ENCODE data around the gene APOA5.
"Not testable (repeated sequence)": the region's sequence is repeated elsewhere in the genome, so short reads cannot be mapped to it uniquely, and the experiment has no call there.

Gene APOA5, protein sequence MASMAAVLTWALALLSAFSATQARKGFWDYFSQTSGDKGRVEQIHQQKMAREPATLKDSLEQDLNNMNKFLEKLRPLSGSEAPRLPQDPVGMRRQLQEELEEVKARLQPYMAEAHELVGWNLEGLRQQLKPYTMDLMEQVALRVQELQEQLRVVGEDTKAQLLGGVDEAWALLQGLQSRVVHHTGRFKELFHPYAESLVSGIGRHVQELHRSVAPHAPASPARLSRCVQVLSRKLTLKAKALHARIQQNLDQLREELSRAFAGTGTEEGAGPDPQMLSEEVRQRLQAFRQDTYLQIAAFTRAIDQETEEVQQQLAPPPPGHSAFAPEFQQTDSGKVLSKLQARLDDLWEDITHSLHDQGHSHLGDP

DNA sequence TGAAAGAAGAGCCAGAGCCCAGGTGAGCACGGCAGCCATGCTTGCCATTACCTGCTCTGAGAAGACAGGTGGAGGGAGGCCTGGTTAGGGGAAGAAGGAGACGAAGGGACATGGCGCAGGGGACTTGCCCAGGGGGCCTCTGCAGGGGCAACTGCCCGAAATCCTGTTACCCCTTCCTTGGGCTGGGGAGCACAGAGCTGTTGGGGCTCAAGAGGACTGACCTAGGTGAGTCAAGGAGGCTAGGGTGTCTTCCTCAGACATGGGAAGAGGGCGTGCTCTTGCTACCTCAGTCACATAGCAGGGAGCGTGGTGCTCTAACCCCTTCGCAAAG lies at the start of gene APOA5:
Gene APOA5 (minus strand): TSS at position 67 of the 331 bp plus-strand sequence. CDS start 19 bp downstream, at position 48.
- DNase-seq (ENCODE audit: low read depth) = no peak

GRCh38 chr11:116840746-116841296 lies 49.1 kb upstream of the APOA5 start:
- DNase-seq (ENCODE audit: low read depth) = no peak

DNA sequence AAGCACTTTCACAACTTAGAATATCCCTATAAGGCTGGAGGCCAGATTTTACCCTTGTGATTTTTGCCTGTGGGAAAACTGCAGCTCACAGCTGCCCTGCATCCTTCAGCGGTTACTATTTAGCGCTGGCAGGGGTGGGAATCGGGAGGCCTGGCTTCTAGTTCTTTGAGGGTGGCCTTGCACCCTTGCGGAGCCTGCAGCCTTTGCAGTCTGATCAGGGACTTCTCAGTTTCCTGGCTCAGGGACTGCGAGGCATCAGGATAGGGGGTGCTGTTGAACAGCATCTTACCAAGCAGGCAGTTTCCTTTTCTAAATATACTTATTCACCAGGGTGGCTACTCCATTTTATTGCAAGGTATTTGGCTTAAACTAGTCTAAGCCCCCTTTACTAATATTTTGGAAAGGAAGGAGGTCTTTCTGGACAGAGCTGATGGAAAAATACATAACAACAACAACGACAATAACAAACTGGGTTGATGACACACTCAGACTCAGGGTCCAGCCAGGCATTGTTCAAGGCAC lies 48.6 kb upstream of the APOA5 start:
- no peak for DNase-seq (ENCODE audit: low read depth)

DNA sequence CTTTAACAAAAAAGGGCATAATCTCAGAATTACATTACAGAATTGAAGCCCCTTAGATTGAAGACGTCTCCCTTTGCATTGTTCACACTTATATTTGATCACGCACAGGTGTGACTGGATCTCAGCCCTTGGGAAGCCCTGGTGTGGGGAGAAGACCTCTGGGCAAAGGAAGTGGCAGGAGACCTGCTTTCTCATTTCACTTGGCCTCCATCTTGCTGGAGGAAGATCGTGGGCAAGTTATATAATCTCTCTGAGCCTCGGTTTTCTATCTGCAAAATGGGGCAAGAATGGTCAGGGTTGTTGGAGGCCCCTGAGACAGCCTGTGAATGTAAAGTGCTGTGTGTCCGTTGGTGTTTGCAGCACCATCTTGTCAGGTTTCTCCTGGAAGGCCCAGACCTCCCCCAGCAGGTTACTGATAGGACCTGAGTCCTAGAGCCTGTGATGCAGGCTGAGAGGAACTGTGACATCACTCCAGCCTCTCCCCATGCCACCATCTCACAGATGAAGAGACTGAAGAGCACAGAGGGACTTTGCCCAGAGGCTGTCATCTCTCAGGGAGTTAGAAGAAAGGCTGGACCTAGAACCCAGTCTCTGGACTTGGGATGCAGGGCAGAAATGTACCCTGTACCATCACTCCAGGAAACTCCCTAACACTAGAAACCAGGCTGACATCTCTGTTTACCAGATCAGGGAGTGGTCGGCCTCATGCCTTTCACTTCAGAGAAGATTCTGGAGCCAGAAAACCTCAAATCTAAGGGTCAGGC lies 46.8 kb upstream of the APOA5 start:
- DNase-seq (ENCODE audit: low read depth) = no peak

DNA sequence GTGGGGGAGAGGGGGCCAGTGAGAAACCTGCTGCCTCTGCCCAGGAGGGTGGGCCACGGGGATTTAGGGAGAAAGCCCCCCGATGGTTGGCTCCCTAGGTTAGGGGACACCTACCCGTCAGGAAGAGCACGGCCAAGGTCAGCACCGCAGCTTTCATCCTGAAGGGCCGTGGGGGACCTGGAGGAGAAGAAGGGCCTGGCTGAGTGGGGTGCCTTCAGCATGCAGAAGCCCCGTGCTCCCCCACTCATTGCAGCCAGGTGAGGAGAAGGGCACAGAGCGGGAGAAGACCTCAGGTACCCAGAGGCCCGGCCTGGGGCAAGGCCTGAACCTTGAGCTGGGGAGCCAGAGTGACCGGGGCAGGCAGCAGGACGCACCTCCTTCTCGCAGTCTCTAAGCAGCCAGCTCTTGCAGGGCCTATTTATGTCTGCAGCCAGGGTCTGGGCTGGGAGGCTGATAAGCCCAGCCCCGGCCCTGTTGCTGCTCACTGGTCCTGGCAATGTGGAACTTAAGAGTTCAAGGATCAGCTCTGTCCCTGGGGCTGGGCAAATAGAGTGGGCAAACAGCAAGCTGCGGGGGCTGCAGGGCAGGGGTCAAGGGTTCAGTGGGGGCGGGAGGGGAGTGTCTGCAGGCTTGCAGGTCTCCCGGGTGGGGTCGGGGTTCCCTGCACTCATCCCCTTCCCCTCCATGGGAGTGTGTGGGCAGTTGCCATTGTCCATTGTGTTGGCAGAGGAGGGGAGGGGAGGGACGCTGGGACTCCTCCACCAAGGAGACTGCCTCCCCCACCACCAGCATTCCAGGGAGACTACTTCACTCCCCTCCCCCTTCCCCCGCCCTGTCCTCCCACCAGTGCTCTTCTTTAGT lies 45.8 kb upstream of the APOA5 start, which contains the start of gene APOA1:
Gene APOA1 (minus strand): TSS at position 392 of the 861 bp plus-strand sequence. CDS start 235 bp downstream, at position 157.
- DNase-seq (ENCODE audit: low read depth) = no peak

DNA sequence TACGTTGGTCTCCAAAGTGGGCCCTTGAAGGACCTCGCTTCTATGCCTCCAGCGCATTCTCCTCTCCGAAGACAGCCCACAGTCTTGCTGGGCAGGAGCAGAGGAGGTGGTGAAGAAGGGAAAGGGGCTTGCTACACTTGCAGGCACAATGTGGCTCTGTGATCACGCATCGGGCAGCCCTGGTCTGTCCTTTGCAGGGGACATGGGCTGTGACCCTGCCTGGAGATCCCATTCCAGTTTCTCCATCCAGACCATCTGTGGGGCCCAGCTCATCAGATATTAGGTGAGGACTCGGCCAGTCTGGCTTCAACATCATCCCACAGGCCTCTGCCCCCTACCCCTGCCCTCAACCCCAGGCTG lies 44.9 kb upstream of the APOA5 start:
- DNase-seq (ENCODE audit: low read depth) = no peak

- DNase-seq (ENCODE audit: low read depth) = peak; percentile 59
Observed at GRCh38 chr11:116835791-116836631, 44.3 kb upstream of the APOA5 start.

DNA sequence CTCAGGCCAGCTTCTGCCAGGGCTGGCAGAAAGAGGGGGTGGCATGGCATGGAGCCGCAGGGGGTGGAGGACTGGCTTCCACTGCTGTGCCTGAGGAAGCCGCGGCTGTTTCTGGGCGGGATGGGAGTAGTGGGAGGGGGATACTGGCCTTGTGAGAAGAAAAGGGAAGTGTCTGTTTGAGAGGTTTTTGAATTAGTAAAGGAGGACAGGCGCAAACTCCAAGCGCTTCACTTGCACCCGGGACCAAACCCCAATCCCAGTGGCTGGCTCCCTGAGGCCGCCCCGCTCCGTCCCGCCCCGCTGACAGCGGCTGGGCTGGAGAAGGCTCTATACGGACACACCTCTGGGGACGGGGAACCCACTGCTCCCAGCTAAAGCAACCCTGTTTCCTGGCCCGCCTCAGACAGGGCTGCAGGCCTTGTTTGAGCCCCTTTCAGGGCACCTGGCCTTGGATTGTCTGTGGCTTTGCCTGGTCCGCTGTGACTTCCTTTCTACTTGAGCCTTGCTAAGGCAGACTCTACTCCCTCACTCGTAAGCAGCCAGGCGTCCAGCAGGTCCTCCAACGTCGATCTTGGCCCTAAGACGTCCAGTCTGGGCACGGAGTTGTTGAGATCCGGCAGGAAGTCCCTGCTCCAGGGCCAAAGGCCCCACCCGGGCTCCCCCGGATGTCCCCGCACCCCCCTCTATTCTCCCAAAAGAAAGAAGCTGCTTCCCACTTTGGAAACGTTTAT lies 43.5 kb upstream of the APOA5 start:
- DNase-seq (ENCODE audit: low read depth) = no peak

GRCh38 chr11:116834535-116835041 lies 42.9 kb upstream of the APOA5 start:
- not testable (repeated sequence) for DNase-seq (ENCODE audit: low read depth)

GRCh38 chr11:116833816-116834534 lies 42.3 kb upstream of the APOA5 start:
- no peak for DNase-seq (ENCODE audit: low read depth)

DNA sequence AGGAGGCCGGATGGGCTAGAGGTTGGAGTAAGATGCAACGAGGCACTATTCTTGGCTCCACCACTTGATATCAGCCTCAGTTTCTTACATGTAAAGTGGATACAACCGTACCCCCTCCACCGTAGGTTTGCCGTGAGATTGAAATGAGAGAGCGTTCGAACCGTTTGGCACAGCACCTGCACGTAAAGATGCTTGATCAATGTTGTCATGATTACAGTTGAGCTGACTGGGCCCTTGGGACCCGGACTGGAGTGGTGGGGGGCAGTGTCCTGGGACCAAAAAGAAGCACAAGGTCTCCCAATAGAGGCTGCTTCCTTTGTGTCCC lies 41.8 kb upstream of the APOA5 start:
- DNase-seq (ENCODE audit: low read depth) = no peak

GRCh38 chr11:116832350-116833290 lies 40.9 kb upstream of the APOA5 start:
- DNase-seq (ENCODE audit: low read depth) = no peak

DNA sequence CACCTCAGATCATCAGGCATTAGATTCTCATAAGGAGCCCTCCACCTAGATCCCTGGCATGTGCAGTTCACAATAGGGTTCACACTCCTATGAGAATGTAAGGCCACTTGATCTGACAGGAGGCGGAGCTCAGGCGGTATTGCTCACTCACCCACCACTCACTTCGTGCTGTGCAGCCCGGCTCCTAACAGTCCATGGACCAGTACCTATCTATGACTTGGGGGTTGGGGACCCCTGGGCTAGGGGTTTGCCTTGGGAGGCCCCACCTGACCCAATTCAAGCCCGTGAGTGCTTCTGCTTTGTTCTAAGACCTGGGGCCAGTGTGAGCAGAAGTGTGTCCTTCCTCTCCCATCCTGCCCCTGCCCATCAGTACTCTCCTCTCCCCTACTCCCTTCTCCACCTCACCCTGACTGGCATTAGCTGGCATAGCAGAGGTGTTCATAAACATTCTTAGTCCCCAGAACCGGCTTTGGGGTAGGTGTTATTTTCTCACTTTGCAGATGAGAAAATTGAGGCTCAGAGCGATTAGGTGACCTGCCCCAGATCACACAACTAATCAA lies 40.2 kb upstream of the APOA5 start:
- DNase-seq (ENCODE audit: low read depth) = no peak

DNA sequence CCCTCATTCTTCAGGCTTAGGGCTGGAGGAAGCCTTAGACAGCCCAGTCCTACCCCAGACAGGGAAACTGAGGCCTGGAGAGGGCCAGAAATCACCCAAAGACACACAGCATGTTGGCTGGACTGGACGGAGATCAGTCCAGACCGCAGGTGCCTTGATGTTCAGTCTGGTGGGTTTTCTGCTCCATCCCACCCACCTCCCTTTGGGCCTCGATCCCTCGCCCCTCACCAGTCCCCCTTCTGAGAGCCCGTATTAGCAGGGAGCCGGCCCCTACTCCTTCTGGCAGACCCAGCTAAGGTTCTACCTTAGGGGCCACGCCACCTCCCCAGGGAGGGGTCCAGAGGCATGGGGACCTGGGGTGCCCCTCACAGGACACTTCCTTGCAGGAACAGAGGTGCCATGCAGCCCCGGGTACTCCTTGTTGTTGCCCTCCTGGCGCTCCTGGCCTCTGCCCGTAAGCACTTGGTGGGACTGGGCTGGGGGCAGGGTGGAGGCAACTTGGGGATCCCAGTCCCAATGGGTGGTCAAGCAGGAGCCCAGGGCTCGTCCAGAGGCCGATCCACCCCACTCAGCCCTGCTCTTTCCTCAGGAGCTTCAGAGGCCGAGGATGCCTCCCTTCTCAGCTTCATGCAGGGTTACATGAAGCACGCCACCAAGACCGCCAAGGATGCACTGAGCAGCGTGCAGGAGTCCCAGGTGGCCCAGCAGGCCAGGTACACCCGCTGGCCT lies 38.7 kb upstream of the APOA5 start:
- DNase-seq (ENCODE audit: low read depth) = no peak

DNA sequence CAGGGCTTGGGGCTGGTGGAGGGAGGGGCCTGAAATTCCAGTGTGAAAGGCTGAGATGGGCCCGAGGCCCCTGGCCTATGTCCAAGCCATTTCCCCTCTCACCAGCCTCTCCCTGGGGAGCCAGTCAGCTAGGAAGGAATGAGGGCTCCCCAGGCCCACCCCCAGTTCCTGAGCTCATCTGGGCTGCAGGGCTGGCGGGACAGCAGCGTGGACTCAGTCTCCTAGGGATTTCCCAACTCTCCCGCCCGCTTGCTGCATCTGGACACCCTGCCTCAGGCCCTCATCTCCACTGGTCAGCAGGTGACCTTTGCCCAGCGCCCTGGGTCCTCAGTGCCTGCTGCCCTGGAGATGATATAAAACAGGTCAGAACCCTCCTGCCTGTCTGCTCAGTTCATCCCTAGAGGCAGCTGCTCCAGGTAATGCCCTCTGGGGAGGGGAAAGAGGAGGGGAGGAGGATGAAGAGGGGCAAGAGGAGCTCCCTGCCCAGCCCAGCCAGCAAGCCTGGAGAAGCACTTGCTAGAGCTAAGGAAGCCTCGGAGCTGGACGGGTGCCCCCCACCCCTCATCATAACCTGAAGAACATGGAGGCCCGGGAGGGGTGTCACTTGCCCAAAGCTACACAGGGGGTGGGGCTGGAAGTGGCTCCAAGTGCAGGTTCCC lies 38.0 kb upstream of the APOA5 start, which contains the start of gene APOC3:
Gene APOC3 (plus strand): TSS at position 383 of the 659 bp plus-strand sequence. CDS start 676 bp downstream, outside the sequence.
- DNase-seq (ENCODE audit: low read depth) = no peak

GRCh38 chr11:116828632-116829524 lies 37.2 kb upstream of the APOA5 start:
- no peak for DNase-seq (ENCODE audit: low read depth)

Data from HS-27A (cell line).